Measurements from ENCODE around the gene DMBX1.

GRCh38 chr1:46529031-46529630, 39.5 kb downstream of the DMBX1 start:
- TF ChIP-seq GFI1 (CRISPR knock-in tag; IDR thresholded peaks at IDR 0.05; ENCODE audit: borderline replicate concordance) (no peak), CTCF (CRISPR knock-in tag; IDR thresholded peaks at IDR 0.05) (no peak), BRF2 (CRISPR knock-in tag; IDR thresholded peaks at IDR 0.05) (no peak), ZFP36L1 (CRISPR knock-in tag; IDR thresholded peaks at IDR 0.05) (no peak), SETDB1 (CRISPR knock-in tag; IDR thresholded peaks at IDR 0.05; ENCODE audit: borderline replicate concordance) (no peak), GABPA (IDR thresholded peaks at IDR 0.05; ENCODE audit: low read depth, low read length) (no peak), GABPA (CRISPR knock-in tag; IDR thresholded peaks at IDR 0.05; ENCODE audit: low read depth) (no peak), ELF4 (CRISPR knock-in tag; IDR thresholded peaks at IDR 0.05; ENCODE audit: borderline replicate concordance) (no peak), ZNF766 (CRISPR knock-in tag; IDR thresholded peaks at IDR 0.05; ENCODE audit: borderline replicate concordance) (no peak), RFXAP (CRISPR knock-in tag; IDR thresholded peaks at IDR 0.05; ENCODE audit: borderline replicate concordance) (no peak), NR1H2 (CRISPR knock-in tag; IDR thresholded peaks at IDR 0.05; ENCODE audit: borderline replicate concordance, low read depth) (no peak), SOX5 (CRISPR knock-in tag; IDR thresholded peaks at IDR 0.05; ENCODE audit: borderline replicate concordance) (no peak), ZSCAN30 (CRISPR knock-in tag; IDR thresholded peaks at IDR 0.05) (no peak), FOXA1 (IDR thresholded peaks at IDR 0.05) (no peak), FOXA1 (CRISPR knock-in tag; IDR thresholded peaks at IDR 0.05) (no peak)
